ENCODE data around the gene ELFN1. TPM values are rescaled to one million over a fixed set of nuclear protein-coding genes. Genes with fewer than 3 reads are reported as not detected.

ELFN1 gene
- total RNA-seq, 1 donor from 2014 or later, result 19.7 TPM

- no peak overlapping the region for H3K4me3 Mint-ChIP-seq (ENCODE audit: unreplicated experiment)
- no peak for FAIRE-seq
- H3K9me3 Mint-ChIP-seq (ENCODE audit: unreplicated experiment), result no peaks in the 10 kb centered on the region
Observed at GRCh38 chr7:1750541-1751021, 80.5 kb downstream of the ELFN1 start.

GRCh38 chr7:1752111-1752510 lies 82.0 kb downstream of the ELFN1 start:
- DNase-seq (ENCODE audit: low read depth) (no peak), FAIRE-seq (no peak)
- Histone ChIP-seq H3K79me2 (ENCODE audit: insufficient read depth, low read length) (no peaks in the 10 kb centered on the region), H3K27ac (ENCODE audit: low read depth, low read length) (no peak overlapping the region), H2AFZ (ENCODE audit: low read depth, low read length) (no peak overlapping the region), H4K20me1 (ENCODE audit: insufficient read depth, low read length) (no peaks in the 10 kb centered on the region), H3K9me3 (ENCODE audit: insufficient read depth, low read depth, low read length) (no peaks in the 10 kb centered on the region), H3K9ac (ENCODE audit: low read length) (no peak overlapping the region), H3K27me3 (ENCODE audit: insufficient read depth, low read length) (peaks cover 17% of the 10 kb centered on the region), H3K4me1 (ENCODE audit: insufficient read depth, low read length) (peaks cover 5% of the 10 kb centered on the region), H3K36me3 (ENCODE audit: insufficient read depth, low read length) (no peaks in the 10 kb centered on the region), H3K4me2 (ENCODE audit: low read length) (no peak overlapping the region), H3K4me3 (ENCODE audit: insufficient read depth, low read depth, low read length) (no peak overlapping the region)
- peaks cover 43% of the 10 kb centered on the region for H3K27me3 Mint-ChIP-seq (ENCODE audit: low read depth, unreplicated experiment)
- no peak overlapping the region for H3K4me3 Mint-ChIP-seq (ENCODE audit: unreplicated experiment)
- H3K36me3 Mint-ChIP-seq (ENCODE audit: low read depth, unreplicated experiment), result no peaks in the 10 kb centered on the region
- TF ChIP-seq EZH2 (IDR thresholded peaks at IDR 0.05; ENCODE audit: insufficient read depth, low read length) (no peak), CTCF (IDR thresholded peaks at IDR 0.05; ENCODE audit: insufficient read depth, low read depth, low read length) (no peak)
- no peaks in the 10 kb centered on the region for H3K9me3 Mint-ChIP-seq (ENCODE audit: unreplicated experiment)
- no peak overlapping the region for H3K27ac Mint-ChIP-seq (ENCODE audit: unreplicated experiment)
- no peaks in the 10 kb centered on the region for H3K4me1 Mint-ChIP-seq (ENCODE audit: low read depth, unreplicated experiment)

More at GRCh38 chr7:1750541-1751021, 80.5 kb downstream of the ELFN1 start:
- Mint-ChIP-seq H3K27me3 (ENCODE audit: low read depth, unreplicated experiment) (peaks cover 28% of the 10 kb centered on the region), H3K36me3 (ENCODE audit: low read depth, unreplicated experiment) (no peaks in the 10 kb centered on the region), H3K4me1 (ENCODE audit: low read depth, unreplicated experiment) (no peaks in the 10 kb centered on the region), H3K27ac (ENCODE audit: unreplicated experiment) (no peak overlapping the region)
- Histone ChIP-seq H3K36me3 (ENCODE audit: insufficient read depth, low read length) (no peaks in the 10 kb centered on the region), H2AFZ (ENCODE audit: low read depth, low read length) (no peak overlapping the region), H3K79me2 (ENCODE audit: insufficient read depth, low read length) (no peaks in the 10 kb centered on the region), H3K27me3 (ENCODE audit: insufficient read depth, low read length) (peaks cover 11% of the 10 kb centered on the region), H3K4me2 (ENCODE audit: low read length) (no peak overlapping the region), H3K27ac (ENCODE audit: low read depth, low read length) (no peak overlapping the region), H3K9me3 (ENCODE audit: insufficient read depth, low read depth, low read length) (no peaks in the 10 kb centered on the region), H4K20me1 (ENCODE audit: insufficient read depth, low read length) (no peaks in the 10 kb centered on the region), H3K4me3 (ENCODE audit: insufficient read depth, low read depth, low read length) (no peak overlapping the region), H3K9ac (ENCODE audit: low read length) (no peak overlapping the region), H3K4me1 (ENCODE audit: insufficient read depth, low read length) (peaks cover 5% of the 10 kb centered on the region)
- DNase-seq (ENCODE audit: low read depth), result no peak
- no peak for TF ChIP-seq CTCF (IDR thresholded peaks at IDR 0.05; ENCODE audit: insufficient read depth, low read depth, low read length)
- TF ChIP-seq EZH2 (IDR thresholded peaks at IDR 0.05; ENCODE audit: insufficient read depth, low read length), result no peak

- no peak for TF ChIP-seq EZH2 (IDR thresholded peaks at IDR 0.05; ENCODE audit: insufficient read depth, low read length)
- TF ChIP-seq CTCF (IDR thresholded peaks at IDR 0.05; ENCODE audit: insufficient read depth, low read depth, low read length), result no peak
- peaks cover 51% of the 10 kb centered on the region for H3K27me3 Mint-ChIP-seq (ENCODE audit: low read depth, unreplicated experiment)
- no peak for DNase-seq (ENCODE audit: low read depth)
Observed at GRCh38 chr7:1752771-1753563, 82.9 kb downstream of the ELFN1 start.

More at GRCh38 chr7:1752771-1753563, 82.9 kb downstream of the ELFN1 start:
- no peaks in the 10 kb centered on the region for H3K4me1 Mint-ChIP-seq (ENCODE audit: low read depth, unreplicated experiment)
- Histone ChIP-seq H3K9me3 (ENCODE audit: insufficient read depth, low read depth, low read length) (no peaks in the 10 kb centered on the region), H2AFZ (ENCODE audit: low read depth, low read length) (no peak overlapping the region), H3K27me3 (ENCODE audit: insufficient read depth, low read length) (peaks cover 18% of the 10 kb centered on the region), H3K9ac (ENCODE audit: low read length) (no peak overlapping the region), H4K20me1 (ENCODE audit: insufficient read depth, low read length) (no peaks in the 10 kb centered on the region), H3K36me3 (ENCODE audit: insufficient read depth, low read length) (no peaks in the 10 kb centered on the region), H3K79me2 (ENCODE audit: insufficient read depth, low read length) (no peaks in the 10 kb centered on the region), H3K4me1 (ENCODE audit: insufficient read depth, low read length) (peaks cover 5% of the 10 kb centered on the region), H3K4me2 (ENCODE audit: low read length) (no peak overlapping the region), H3K4me3 (ENCODE audit: insufficient read depth, low read depth, low read length) (no peak overlapping the region), H3K27ac (ENCODE audit: low read depth, low read length) (no peak overlapping the region)
- no peaks in the 10 kb centered on the region for H3K9me3 Mint-ChIP-seq (ENCODE audit: unreplicated experiment)
- H3K36me3 Mint-ChIP-seq (ENCODE audit: low read depth, unreplicated experiment), result no peaks in the 10 kb centered on the region
- no peak overlapping the region for H3K4me3 Mint-ChIP-seq (ENCODE audit: unreplicated experiment)
- no peak for FAIRE-seq
- H3K27ac Mint-ChIP-seq (ENCODE audit: unreplicated experiment), result no peak overlapping the region

Measured in astrocyte (in vitro differentiated cells and primary cell).